Loucy (cell line): ENCODE measurements around the gene AAMDC.

ENCODE experiments used
- H2AFZ ChIP-seq: fragments of 200-600 bp; sonication (generic); 2 replicates; pipeline ENCODE4 v1.6.0; 2016; ENCODE audit warnings: antibody characterized with exemption, mild to moderate bottlenecking, low read length, moderate library complexity
- H3F3A ChIP-seq: fragments of 200-600 bp; 2 replicates; pipeline ENCODE4 v1.6.0; 2016; ENCODE audit warnings: antibody characterized with exemption, low read depth, mild to moderate bottlenecking
- H3K27me3 ChIP-seq: fragments of 200-600 bp; sonication (generic); 2 replicates; pipeline ENCODE4 v1.6.1; 2014; ENCODE audit warnings: low read length, mild to moderate bottlenecking; ENCODE audit not compliant: insufficient read depth, poor library complexity, severe bottlenecking
- H3K36me3 ChIP-seq: fragments of 200-600 bp; sonication (generic); 2 replicates; pipeline ENCODE4 v1.6.1; 2016; ENCODE audit warnings: low read length; ENCODE audit not compliant: insufficient read depth
- H3K4me1 ChIP-seq: fragments of 200-600 bp; sonication (generic); 2 replicates; pipeline ENCODE4 v1.5.1; 2014; ENCODE audit warnings: low read length, mild to moderate bottlenecking; ENCODE audit not compliant: insufficient read depth, poor library complexity, severe bottlenecking
- H3K4me2 ChIP-seq: fragments of 200-600 bp; sonication (generic); 2 replicates; pipeline ENCODE4 v1.6.0; 2014; ENCODE audit warnings: antibody characterized with exemption, low read length, low read depth, mild to moderate bottlenecking; ENCODE audit not compliant: poor library complexity, severe bottlenecking
- H3K4me3 ChIP-seq: fragments of 200-600 bp; sonication (generic); 2 replicates; pipeline ENCODE4 v1.5.1; 2014; ENCODE audit warnings: low read length, mild to moderate bottlenecking, mixed read lengths; ENCODE audit not compliant: poor library complexity, severe bottlenecking
- H3K79me2 ChIP-seq: fragments of 200-600 bp; sonication (generic); 2 replicates; pipeline ENCODE4 v1.6.1; 2014; ENCODE audit warnings: low read length; ENCODE audit not compliant: insufficient read depth
- H3K9ac ChIP-seq: fragments of 200-600 bp; sonication (generic); 2 replicates; pipeline ENCODE4 v1.6.0; 2014; ENCODE audit warnings: mild to moderate bottlenecking, low read depth, low read length, moderate library complexity; ENCODE audit not compliant: poor library complexity, severe bottlenecking
- H3K9me2 ChIP-seq: fragments of 200-600 bp; sonication (generic); replicated peaks from 2 replicates; pipeline ENCODE4 v1.6.1; 2016; ENCODE audit warnings: low read depth, low read length, mixed read lengths
- H3K9me3 ChIP-seq: fragments of 200-600 bp; sonication (generic); 2 replicates; pipeline ENCODE4 v1.6.1; 2014; ENCODE audit warnings: mild to moderate bottlenecking, antibody characterized with exemption, low read length, low read depth; ENCODE audit not compliant: insufficient read depth
- H4K20me1 ChIP-seq: fragments of 200-600 bp; sonication (generic); 2 replicates; pipeline ENCODE4 v1.6.0; 2014; ENCODE audit warnings: antibody characterized with exemption, low read length, mild to moderate bottlenecking; ENCODE audit not compliant: insufficient read depth, poor library complexity, severe bottlenecking
- EZH2phosphoT487 ChIP-seq: fragments of 200-600 bp; IDR thresholded peaks from 2 replicates; pipeline ENCODE4 v1.6.1; 2018; ENCODE audit warnings: antibody characterized with exemption, mild to moderate bottlenecking, moderate library complexity, borderline replicate concordance
- TF ChIP-seq, protein P1 (sequence below): fragments of 200-600 bp; sonication (generic); conservative IDR thresholded peaks from 2 replicates; pipeline ENCODE4 v1.5.1; 2014; ENCODE audit warnings: mild to moderate bottlenecking, antibody characterized with exemption, low read length

AAMDC gene

DNA sequence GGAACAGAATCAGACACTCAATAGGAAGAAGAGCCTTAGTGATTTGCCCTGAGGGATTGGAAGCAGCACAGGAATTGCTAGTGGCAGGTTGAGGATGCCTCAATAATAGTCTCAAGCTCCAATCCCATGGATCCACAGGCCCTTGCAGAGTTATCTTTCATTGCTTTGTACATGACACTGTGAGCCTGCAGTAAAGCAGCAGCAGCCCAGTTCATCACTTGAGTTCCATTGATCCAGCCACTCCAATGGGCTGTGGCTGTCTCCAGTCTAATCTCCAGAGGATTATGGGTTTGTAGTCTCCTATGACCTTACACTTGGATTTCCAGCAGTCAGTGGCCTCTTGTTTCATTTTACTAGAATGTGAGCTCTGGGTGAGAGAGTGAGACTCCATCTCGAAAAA, 45.4 kb downstream of the AAMDC start:
- Histone ChIP-seq H3K9me2 (no peaks in the 10 kb centered on the region), H4K20me1 (no peaks in the 10 kb centered on the region), H3K27me3 (no peaks in the 10 kb centered on the region), H3K9me3 (no peaks in the 10 kb centered on the region), H3F3A (no peaks in the 10 kb centered on the region), H3K9ac (no peak overlapping the region), H3K4me2 (no peak overlapping the region), H3K79me2 (no peaks in the 10 kb centered on the region), H2AFZ (no peak overlapping the region), H3K36me3 (no peaks in the 10 kb centered on the region), H3K4me1 (no peaks in the 10 kb centered on the region), H3K4me3 (no peak overlapping the region)
- TF ChIP-seq, protein P1, sequence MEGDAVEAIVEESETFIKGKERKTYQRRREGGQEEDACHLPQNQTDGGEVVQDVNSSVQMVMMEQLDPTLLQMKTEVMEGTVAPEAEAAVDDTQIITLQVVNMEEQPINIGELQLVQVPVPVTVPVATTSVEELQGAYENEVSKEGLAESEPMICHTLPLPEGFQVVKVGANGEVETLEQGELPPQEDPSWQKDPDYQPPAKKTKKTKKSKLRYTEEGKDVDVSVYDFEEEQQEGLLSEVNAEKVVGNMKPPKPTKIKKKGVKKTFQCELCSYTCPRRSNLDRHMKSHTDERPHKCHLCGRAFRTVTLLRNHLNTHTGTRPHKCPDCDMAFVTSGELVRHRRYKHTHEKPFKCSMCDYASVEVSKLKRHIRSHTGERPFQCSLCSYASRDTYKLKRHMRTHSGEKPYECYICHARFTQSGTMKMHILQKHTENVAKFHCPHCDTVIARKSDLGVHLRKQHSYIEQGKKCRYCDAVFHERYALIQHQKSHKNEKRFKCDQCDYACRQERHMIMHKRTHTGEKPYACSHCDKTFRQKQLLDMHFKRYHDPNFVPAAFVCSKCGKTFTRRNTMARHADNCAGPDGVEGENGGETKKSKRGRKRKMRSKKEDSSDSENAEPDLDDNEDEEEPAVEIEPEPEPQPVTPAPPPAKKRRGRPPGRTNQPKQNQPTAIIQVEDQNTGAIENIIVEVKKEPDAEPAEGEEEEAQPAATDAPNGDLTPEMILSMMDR: no peak
- TF ChIP-seq EZH2phosphoT487: no peak

- Histone ChIP-seq H3K36me3 (peaks cover 11% of the 10 kb centered on the region; the same call in 1 of the 2 replicates), H3K79me2 (no peaks in the 10 kb centered on the region), H3K4me1 (no peaks in the 10 kb centered on the region), H3K9me2 (no peaks in the 10 kb centered on the region), H3K27me3 (no peaks in the 10 kb centered on the region), H4K20me1 (no peaks in the 10 kb centered on the region), H3K4me3 (no peak overlapping the region), H2AFZ (no peak overlapping the region), H3K4me2 (no peak overlapping the region), H3F3A (no peaks in the 10 kb centered on the region), H3K9ac (no peak overlapping the region), H3K9me3 (no peaks in the 10 kb centered on the region)
- TF ChIP-seq EZH2phosphoT487: no peak
- TF ChIP-seq, protein P1: no peak
Measured at GRCh38 chr11:77868744-77869143, 47.8 kb downstream of the AAMDC start.

- Histone ChIP-seq H2AFZ (no peak overlapping the region), H3K4me2 (no peak overlapping the region), H3F3A (no peaks in the 10 kb centered on the region), H3K9me3 (no peaks in the 10 kb centered on the region), H4K20me1 (no peaks in the 10 kb centered on the region), H3K27me3 (no peaks in the 10 kb centered on the region), H3K79me2 (no peaks in the 10 kb centered on the region), H3K4me1 (no peaks in the 10 kb centered on the region), H3K4me3 (no peak overlapping the region), H3K9me2 (no peaks in the 10 kb centered on the region), H3K9ac (no peak overlapping the region), H3K36me3 (peaks cover 26% of the 10 kb centered on the region; the same call in 1 of the 2 replicates)
- TF ChIP-seq, protein P1: no peak
- no peak for TF ChIP-seq EZH2phosphoT487
Measured at GRCh38 chr11:77871855-77872254, 50.9 kb downstream of the AAMDC start.
